GM21529 (cell line): ENCODE measurements around the gene UST.
"Not testable (repeated sequence)": the region's sequence is repeated elsewhere in the genome, so short reads cannot be mapped to it uniquely, and the experiment has no call there.

ENCODE experiments used
- ATAC-seq: cut with Tn5 transposase; IDR thresholded peaks from one replicate; pipeline ENCODE4 v1.9.1; 2021; ENCODE audit not compliant: unreplicated experiment

The UST gene

DNA sequence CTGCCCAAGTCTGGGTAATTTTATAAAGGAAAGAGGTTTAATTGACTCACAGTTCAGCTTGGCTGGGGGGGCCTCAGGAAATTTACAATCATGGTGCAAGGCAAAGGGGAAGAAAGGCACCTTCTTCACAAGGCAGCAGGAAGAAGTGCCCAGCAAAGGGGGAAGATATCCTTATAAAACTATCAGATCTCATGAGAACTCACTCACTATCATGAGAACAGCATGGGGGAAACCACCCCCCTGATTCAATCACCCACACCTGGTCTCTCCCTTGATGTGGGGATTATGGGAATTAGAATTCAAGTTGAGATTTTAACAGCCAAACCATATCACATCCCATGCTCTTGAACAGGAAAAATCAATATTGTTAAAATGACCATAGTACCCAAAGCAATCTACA lies 355.5 kb downstream of the UST start:
- no peak for ATAC-seq

DNA sequence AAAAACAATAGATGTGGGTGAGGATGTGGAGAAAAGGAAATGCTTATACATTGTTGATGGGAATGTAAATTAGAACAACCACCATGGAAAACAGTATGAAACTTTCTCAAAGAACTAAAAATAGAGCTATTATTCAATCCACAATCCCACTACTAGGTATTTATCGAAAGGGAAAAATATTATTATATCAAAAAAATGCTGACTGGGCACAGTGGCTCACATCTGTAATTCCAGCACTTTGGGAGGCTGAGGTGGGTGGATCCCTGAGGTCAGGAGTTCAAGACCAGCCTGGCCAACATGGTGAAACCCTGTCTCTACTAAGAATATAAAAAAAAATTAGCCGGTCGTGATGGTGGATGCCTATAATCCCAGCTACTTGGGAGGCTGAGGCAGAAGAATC lies 357.1 kb downstream of the UST start:
- ATAC-seq: not testable (repeated sequence)

DNA sequence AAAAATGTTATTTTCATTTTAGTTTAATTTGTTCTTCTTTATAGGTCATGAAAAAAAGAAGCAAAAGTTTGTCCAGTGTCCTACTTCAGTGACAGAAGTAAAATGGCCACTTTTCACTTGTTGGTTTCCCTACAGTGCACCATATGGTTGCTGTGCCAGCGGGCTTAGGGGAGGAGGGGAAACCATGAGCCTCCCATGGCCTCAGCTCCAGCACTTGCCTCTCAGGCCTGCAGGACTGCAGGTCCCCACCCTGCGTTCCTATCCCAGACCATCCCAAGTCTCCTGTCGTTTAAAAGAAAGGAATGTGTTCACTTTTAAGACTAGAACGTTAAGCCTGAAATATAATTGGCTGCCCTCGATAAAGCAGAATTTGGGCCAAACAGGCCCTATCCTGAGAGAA lies 360.7 kb downstream of the UST start:
- ATAC-seq: no peak

DNA sequence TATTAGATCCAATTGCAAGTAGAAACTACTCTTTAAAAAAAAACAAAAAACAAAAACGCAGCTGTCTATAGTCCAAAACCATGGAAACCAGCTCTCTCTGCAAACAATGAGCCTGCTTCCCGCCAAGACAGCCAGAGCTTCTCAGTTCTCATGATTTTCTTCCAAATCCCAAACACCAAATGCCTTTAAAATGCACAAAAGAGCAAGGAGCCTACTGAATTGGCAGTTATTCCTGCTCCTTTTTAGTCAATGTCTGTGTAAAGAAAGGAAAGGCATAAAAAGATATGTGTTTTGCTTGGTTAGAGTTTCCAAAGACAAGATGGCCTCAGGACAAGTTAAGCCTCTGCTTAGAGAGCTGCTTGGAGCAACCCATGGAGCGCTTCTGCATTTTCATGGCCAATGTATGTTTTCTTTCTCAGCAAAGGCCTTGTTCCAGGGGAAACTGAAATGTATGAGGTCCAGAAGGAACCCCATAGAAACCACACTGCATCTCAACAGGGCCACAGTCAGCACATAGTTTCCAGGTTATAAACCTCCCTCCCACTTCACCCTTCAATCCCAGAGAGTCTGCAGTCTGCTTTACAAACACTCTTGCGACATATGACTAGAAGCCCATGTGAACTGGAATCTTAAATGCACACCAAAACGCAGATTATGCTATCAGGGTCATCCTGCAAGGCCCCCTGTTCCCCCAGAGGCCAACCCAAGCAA lies 361.4 kb downstream of the UST start:
- no peak for ATAC-seq

DNA sequence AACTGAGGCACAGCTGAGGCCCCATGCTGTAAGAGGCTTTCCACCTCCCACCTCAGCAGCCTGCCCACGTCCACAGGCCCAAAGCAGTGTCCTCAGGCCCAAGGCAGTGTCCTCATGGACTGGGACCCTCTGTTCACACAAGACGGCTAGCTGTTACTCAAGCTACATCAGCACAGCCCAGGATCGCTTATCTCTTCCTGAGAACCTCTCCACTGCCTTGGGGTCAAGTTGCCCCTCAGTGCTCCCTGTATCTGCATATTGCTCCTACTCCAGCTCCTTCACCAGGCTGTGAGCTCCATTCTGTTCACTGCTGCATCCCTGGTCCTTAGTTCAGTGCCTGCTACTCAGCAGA lies 361.9 kb downstream of the UST start:
- no peak for ATAC-seq

DNA sequence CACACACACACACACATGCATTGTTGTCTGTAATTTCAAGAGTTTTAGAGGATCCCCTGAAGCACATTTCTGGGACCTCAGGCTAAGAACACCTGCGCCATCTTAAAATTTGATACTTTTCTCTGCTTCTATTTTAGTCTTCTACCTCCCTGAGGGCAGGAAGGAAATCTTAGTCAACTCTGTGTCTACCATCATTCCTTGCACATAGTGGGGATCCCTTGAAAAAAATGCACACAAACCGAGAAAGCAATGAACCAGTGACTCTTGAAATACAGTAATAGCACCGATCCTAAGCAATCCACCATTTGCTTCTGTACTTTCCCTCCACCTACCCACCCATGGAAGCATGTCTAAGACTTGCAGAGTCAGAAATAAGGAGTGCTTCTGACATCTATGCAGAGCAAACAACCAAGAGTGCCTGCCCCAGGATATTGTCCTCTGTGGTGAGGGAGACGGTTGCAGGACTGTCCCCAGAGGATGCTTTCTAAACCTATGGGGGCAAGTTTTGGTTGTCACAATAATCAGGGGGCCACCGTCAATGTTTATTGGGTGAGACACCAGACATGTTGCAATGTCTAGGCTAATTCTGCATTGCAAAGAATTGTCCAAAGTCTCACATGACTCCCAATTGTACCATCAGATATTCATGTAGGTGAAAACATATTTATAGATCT lies 362.7 kb downstream of the UST start:
- ATAC-seq: peak; percentile 23

DNA sequence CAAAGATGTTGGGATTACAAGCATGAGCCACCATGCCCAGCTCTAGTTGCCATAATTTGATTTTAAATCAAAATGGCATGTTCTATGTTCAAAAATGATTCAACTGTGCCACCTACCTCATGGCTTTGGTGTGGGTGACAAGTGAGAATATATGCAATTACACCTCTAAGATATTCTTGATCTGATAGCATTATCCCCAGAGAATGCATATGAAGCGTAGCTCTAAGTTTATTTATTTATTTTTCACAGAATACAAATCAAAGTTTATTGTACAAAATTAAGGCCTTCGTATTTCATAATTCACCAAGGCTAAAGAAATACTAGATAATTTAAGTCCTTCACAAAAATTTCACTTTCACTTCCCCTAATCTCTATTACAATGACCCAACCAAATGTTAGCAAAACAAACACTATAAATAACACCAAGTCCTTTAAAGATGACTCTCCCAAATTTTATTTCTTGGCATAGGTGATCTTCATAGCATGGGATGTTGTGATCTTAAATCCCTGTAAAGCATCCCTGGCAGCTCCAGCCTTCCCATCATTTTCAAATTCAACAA lies 364.8 kb downstream of the UST start:
- ATAC-seq: peak; percentile 51

DNA sequence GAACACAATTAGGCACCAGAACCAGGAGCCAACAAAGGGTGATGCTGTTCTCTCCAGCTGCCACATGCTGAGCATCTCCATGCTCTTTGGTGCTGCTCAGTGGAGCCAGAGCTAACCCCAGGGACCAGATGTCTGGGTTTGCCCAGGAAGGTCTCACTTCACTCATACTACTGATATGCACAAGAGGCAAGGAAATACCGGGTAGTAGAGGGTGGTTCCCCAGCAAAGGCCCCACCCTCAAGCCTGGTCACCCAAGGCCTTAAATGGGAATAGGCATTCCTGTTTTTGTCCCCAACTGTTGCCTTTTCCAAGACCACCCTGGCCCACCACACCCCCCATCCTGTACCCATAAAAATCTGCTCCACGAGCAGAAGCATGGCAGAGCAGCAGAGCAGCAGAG lies 366.1 kb downstream of the UST start:
- peak; percentile 60 for ATAC-seq

DNA sequence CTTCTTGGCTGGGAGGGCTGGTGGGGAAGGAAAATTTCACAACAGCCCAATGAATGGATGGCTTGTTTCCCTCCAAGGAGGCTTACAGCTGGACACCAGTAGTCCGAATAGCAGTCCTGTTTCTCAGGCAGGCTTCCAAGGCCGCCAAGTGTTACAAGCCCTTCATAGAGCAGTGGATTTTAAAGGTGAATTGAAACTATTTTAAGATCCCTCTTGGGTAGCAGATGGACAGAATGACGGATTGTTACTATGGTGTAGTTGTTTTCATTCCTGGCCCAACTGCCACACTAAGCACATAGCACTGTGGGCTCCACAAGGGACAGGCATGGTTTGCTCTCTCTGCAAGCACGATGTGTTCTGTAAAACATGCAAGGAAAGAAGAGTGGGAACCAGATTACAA lies 367.3 kb downstream of the UST start:
- ATAC-seq: no peak

DNA sequence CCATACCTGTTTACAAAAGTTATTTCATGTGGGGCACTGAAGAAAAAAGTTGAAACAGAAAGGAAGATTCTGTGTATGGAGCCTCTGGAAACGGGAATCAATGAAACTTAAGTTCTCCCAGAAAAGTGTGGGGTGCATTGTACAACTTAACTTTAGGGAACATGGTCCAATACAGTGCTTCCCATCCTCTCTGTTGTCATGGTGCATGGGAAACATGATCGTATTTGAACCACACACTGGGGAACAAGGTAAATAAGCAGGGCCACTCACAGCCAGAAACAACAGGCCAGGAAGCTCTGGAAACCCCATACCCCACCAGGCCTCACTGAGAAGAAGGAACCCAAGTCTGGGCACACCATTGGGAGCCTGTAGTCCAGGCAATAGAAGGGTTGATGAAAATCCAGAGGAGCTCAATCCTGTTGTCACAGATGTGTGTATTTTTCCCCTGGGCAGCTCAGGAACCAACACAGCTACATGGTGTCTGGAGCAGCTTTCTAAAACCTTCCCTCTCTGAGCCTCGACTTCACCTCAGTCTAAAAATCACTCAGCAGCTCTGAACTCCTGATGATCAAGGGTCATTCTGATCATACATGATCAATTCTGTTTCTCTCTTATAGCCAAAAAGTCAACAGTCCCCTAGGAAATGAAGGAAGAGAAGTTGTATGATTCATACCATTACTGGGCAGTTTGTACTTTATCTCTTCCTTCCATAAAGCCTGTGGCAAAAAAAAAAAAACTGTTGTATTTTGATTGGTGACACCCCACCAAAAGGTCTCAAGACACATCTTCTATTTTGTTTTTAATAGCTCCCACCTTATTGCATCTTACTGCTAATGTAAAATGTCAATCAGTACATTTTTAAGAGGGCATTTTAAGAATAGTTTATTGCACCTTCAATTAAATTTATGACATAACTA lies 372.2 kb downstream of the UST start:
- ATAC-seq: no peak

DNA sequence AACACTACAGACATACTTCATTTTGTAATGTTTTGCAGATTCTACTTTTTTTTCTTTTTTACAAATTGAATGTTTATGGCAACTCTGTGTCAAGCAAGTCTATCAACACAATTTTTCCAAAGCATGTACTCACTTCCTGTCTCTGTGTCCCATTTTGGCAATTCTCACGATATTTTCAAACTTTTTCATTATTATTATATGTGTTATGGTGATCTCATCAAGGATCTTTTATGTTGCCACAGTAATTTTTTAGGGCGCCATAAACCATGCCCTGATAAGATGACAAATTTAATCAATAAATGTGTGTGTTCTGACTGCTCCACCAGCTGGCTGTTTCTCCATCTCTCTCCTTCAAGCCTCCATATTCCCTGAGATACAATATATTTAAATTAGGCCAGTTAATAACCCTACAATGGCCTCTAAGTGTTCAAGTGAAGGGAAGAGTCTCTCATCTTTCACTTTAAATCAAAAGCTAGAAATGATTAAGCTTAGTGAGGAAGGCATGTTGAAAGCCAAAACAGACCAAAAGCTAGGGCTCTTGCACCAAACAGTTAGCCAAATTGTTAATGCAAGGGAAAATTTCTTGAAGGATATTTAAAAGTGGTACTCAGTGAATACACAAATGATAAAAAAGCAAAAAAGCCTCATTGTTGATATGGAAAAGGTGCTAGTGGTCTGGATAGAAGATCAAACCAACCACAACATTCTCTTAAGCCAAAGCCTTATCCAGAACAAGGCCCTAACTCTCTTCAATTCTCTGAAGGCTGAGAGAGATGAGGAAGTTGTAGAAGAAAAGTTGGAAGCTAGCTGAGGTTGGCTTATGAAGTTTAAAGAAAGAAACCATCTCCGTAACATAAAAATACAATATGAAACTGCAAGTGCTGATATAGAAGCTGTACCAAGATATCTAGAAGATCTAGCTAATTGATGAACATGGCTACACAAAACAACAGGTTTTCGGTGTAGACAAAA lies 376.3 kb downstream of the UST start:
- ATAC-seq: no peak

DNA sequence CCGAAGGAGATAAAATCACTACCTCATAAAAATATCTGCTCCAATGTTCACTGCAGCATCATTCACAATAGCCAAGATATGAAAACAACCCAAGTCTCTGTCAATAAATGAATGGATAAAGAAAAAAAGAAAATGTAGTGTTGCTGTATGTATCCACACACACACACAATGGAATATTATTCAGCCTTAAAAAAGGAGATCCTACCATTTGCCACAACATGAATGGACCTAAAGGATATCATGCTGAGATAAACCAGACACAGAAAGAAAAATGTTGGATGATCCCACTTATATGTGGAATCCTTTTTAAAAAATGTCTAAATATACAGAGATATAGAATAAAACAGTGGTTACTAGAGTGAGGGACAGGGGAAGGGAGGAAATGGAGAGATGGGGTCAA lies 378.5 kb downstream of the UST start:
- ATAC-seq: no peak
